Parathyroid adenoma (tissue), 2 donors: ENCODE results near the gene PARP8.
"Not testable (repeated sequence)": the region's sequence is repeated elsewhere in the genome, so short reads cannot be mapped to it uniquely, and the experiment has no call there.

ENCODE experiments used
- H2AFZ ChIP-seq: fragments of 300-600 bp; sonication (generic); one replicate; pipeline ENCODE4 v1.7.0; 2017; ENCODE audit warnings: antibody characterized with exemption, mild to moderate bottlenecking
- H3K27ac ChIP-seq: fragments of 300-600 bp; sonication (generic); one replicate; pipeline ENCODE4 v1.7.0; 2017
- H3K27me3 ChIP-seq: fragments of 300-600 bp; sonication (generic); one replicate; pipeline ENCODE4 v1.7.0; 2017; ENCODE audit warnings: low read length; ENCODE audit not compliant: control insufficient read depth, insufficient read depth
- H3K36me3 ChIP-seq: fragments of 300-600 bp; sonication (generic); one replicate; pipeline ENCODE4 v1.7.0; 2017; ENCODE audit warnings: low read length; ENCODE audit not compliant: control insufficient read depth, insufficient read depth
- H3K4me1 ChIP-seq: fragments of 300-600 bp; sonication (generic); one replicate; pipeline ENCODE4 v1.7.0; 2017; ENCODE audit warnings: control low read depth
- H3K4me2 ChIP-seq: fragments of 300-600 bp; sonication (generic); one replicate; pipeline ENCODE4 v1.7.0; 2017; ENCODE audit warnings: low read length
- H3K4me3 ChIP-seq: fragments of 300-600 bp; sonication (generic); one replicate; pipeline ENCODE4 v1.7.0; 2017; ENCODE audit warnings: low read depth, low read length
- H3K79me2 ChIP-seq: fragments of 300-600 bp; sonication (generic); one replicate; pipeline ENCODE4 v1.7.0; 2017; ENCODE audit warnings: control low read depth
- H3K9ac ChIP-seq: fragments of 300-600 bp; sonication (generic); one replicate; pipeline ENCODE4 v1.7.0; 2017; ENCODE audit warnings: mild to moderate bottlenecking
- H3K9me3 ChIP-seq: fragments of 300-600 bp; sonication (generic); one replicate; pipeline ENCODE4 v1.7.0; 2017; ENCODE audit warnings: low read length; ENCODE audit not compliant: control insufficient read depth
- TF ChIP-seq, protein P1 (sequence below): fragments of 300-600 bp; sonication (generic); IDR thresholded peaks from one replicate; pipeline ENCODE4 v1.7.0; 2017; ENCODE audit warnings: antibody characterized with exemption, mild to moderate bottlenecking
- donor health status: primary hyperparathyroidism.

PARP8 gene

DNA sequence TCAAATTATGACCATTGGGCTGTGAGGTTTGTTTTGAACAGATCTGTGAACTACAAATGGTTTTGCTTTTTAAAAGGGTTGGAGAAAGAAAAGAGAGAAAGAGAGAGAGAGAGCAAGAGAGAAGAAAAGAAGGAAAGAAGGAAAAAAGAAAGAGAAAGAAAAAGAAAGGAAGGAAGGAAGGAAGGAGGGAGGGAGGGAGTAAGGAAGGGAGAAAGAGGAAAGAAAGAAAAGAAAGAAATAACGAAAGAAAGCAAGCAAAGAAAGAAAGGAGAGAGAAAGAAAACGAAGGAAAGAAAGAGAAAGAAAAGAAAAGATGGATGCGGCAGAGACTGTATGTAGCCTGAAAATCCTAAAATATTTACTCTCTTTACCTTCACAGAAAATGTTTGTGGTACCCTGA, 104.0 kb downstream of the PARP8 start:
- Histone ChIP-seq H3K4me2 (no peak overlapping the region), H2AFZ (no peak overlapping the region), H3K9me3 (no peaks in the 10 kb centered on the region), H3K27me3 (no peaks in the 10 kb centered on the region), H3K27ac (no peak overlapping the region), H3K79me2 (no peaks in the 10 kb centered on the region), H3K36me3 (no peaks in the 10 kb centered on the region), H3K4me1 (peaks cover 3% of the 10 kb centered on the region), H3K9ac (no peak overlapping the region), H3K4me3 (no peak overlapping the region)
- TF ChIP-seq, protein P1, sequence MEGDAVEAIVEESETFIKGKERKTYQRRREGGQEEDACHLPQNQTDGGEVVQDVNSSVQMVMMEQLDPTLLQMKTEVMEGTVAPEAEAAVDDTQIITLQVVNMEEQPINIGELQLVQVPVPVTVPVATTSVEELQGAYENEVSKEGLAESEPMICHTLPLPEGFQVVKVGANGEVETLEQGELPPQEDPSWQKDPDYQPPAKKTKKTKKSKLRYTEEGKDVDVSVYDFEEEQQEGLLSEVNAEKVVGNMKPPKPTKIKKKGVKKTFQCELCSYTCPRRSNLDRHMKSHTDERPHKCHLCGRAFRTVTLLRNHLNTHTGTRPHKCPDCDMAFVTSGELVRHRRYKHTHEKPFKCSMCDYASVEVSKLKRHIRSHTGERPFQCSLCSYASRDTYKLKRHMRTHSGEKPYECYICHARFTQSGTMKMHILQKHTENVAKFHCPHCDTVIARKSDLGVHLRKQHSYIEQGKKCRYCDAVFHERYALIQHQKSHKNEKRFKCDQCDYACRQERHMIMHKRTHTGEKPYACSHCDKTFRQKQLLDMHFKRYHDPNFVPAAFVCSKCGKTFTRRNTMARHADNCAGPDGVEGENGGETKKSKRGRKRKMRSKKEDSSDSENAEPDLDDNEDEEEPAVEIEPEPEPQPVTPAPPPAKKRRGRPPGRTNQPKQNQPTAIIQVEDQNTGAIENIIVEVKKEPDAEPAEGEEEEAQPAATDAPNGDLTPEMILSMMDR: no peak

DNA sequence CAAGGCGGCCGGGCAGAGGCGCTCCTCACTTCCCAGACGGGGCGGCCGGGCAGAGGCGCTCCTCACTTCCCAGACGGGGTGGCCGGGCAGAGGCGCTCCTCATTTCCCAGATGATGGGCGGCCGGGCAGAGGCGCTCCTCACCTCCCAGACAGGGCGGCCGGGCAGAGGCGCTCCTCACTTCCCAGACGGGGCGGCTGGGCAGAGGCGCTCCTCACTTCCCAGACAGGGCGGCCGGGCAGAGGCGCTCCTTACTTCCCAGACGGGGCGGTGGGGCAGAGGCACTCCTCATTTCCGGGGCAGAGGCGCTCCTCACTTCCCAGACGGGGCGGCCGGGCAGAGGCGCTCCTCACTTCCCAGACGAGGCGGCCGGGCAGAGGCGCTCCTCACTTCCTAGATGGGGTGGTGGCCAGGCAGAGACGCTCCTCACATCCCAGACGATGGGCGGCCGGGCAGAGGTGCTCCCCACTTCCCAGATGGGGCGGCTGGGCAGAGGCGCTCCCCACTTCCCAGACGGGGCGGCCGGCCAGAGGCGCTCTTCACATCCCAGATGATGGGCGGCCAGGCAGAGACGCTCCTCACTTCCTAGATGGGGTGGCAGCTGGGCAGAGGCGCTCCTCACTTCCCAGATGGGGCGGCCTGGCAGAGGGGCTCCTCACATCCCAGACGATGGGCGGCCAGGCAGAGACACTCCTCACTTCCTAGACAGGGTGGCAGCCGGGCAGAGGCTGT, 108.2 kb downstream of the PARP8 start:
- not testable (repeated sequence) for H3K4me1 ChIP-seq, H3K79me2 ChIP-seq, H3K27me3 ChIP-seq, H3K9ac ChIP-seq, H3K4me3 ChIP-seq, H3K9me3 ChIP-seq, H3K4me2 ChIP-seq, H3K36me3 ChIP-seq, H2AFZ ChIP-seq, H3K27ac ChIP-seq

DNA sequence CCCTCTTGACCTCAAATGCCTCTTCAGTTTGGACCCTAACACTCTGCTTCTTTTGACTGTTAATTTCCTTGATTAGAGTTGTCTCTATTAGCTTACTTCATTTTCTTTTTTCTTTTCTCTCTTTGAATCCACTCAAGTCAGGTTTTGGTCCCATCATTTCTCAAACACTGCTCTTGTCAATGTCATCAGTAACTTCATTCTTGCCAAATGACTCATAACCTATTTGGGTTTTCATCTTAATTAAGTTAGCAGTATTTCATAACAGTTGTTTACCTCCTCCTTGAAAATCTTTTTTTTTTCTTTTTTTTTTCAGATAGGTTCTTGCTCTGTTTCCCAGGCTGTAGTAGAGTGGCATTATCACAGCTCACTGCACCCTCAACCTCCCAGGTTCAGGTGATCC, 119.6 kb downstream of the PARP8 start:
- H3K4me2 ChIP-seq: no peak overlapping the region
- H3K79me2 ChIP-seq: no peaks in the 10 kb centered on the region
- no peaks in the 10 kb centered on the region for H3K36me3 ChIP-seq
- no peak overlapping the region for H3K27ac ChIP-seq
- TF ChIP-seq, protein P1: no peak
- H3K4me3 ChIP-seq: no peak overlapping the region
- no peaks in the 10 kb centered on the region for H3K4me1 ChIP-seq
- H3K9me3 ChIP-seq: no peaks in the 10 kb centered on the region
- H2AFZ ChIP-seq: no peak overlapping the region
- no peak overlapping the region for H3K9ac ChIP-seq
- no peaks in the 10 kb centered on the region for H3K27me3 ChIP-seq

DNA sequence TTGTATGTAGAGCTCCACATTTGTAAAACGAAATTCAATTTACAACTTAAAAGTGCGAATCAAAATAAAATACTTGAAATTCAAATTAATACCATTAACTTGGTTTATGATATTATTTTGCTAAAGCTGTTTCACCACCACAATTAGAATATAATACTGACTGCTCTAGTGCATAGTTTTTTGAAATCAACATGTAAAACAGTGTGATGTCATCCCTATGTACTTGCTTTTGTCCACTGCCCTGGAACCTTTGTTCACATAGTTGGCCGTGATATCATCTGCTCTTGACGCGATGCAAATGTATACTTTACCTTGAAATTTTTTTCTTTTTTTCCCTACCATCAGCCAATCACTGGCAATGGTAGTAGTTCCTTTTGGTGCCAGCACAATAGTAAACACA, 125.4 kb downstream of the PARP8 start:
- Histone ChIP-seq H3K27me3 (no peaks in the 10 kb centered on the region), H3K27ac (no peak overlapping the region), H3K4me3 (no peak overlapping the region), H3K36me3 (no peaks in the 10 kb centered on the region), H3K4me2 (no peak overlapping the region), H3K79me2 (no peaks in the 10 kb centered on the region), H3K9ac (no peak overlapping the region), H3K4me1 (no peaks in the 10 kb centered on the region), H2AFZ (no peak overlapping the region), H3K9me3 (no peaks in the 10 kb centered on the region)
- TF ChIP-seq, protein P1: no peak

DNA sequence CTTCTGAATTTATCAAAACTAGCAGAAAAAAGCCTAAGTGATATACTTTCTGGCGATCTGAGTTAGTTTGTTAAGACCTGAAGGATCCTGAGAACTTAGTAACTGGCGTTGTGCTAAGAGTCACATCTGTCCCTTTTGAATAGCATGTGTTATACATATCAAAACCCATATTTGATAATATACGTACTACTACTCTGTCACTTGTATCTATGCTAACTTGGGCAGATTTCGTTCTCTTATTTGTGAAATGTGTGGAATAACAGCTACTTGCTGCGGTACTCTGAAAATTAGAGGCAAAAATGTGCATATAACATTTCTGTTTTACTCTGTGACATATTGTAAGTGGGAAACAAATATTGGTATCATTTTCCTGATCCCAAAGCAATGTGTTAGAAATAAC, 126.4 kb downstream of the PARP8 start:
- TF ChIP-seq, protein P1: no peak
- no peaks in the 10 kb centered on the region for H3K9me3 ChIP-seq
- H3K4me1 ChIP-seq: no peaks in the 10 kb centered on the region
- no peak overlapping the region for H2AFZ ChIP-seq
- H3K9ac ChIP-seq: no peak overlapping the region
- no peak overlapping the region for H3K27ac ChIP-seq
- no peak overlapping the region for H3K4me2 ChIP-seq
- H3K4me3 ChIP-seq: no peak overlapping the region
- no peaks in the 10 kb centered on the region for H3K27me3 ChIP-seq
- H3K79me2 ChIP-seq: no peaks in the 10 kb centered on the region
- H3K36me3 ChIP-seq: no peaks in the 10 kb centered on the region
